Measurements from ENCODE around the gene SRPX2. TPM values are rescaled to one million over a fixed set of nuclear protein-coding genes. Genes with fewer than 3 reads are reported as not detected.

SRPX2 gene
- total RNA-seq, 4 donors from 2014 or later = 77.9 to 327 (median 148) TPM

- no peak for TF ChIP-seq CTCF (IDR thresholded peaks at IDR 0.05)
- DNase-seq (ENCODE audit: low spot score) (no peak), ATAC-seq (ENCODE audit: low FRiP score) (no peak)
Measured at GRCh38 chrX:100687546-100687945, 43.5 kb downstream of the SRPX2 start.

- no peak for ATAC-seq (ENCODE audit: low FRiP score)
- TF ChIP-seq CTCF (IDR thresholded peaks at IDR 0.05) = no peak
- no peak for DNase-seq (ENCODE audit: low spot score)
Measured at GRCh38 chrX:100695302-100695701, 51.3 kb downstream of the SRPX2 start.

- no peak for TF ChIP-seq CTCF (IDR thresholded peaks at IDR 0.05)
- DNase-seq (ENCODE audit: low spot score) (no peak), ATAC-seq (ENCODE audit: low FRiP score) (no peak)
Measured at GRCh38 chrX:100695991-100696390, 52.0 kb downstream of the SRPX2 start.

GRCh38 chrX:100696699-100697351, 52.8 kb downstream of the SRPX2 start:
- DNase-seq (ENCODE audit: low spot score) (no peak), ATAC-seq (ENCODE audit: low FRiP score) (no peak)
- TF ChIP-seq CTCF (IDR thresholded peaks at IDR 0.05) = no peak

- ATAC-seq (ENCODE audit: low FRiP score) = no peak
- TF ChIP-seq CTCF (IDR thresholded peaks at IDR 0.05) = no peak
- DNase-seq (ENCODE audit: low spot score) = no peak
Measured at GRCh38 chrX:100698551-100698950, 54.6 kb downstream of the SRPX2 start.

- no peak for DNase-seq (ENCODE audit: low spot score)
- TF ChIP-seq CTCF (IDR thresholded peaks at IDR 0.05) = no peak
Measured at GRCh38 chrX:100700809-100701208, 56.8 kb downstream of the SRPX2 start.

GRCh38 chrX:100704581-100705203, 60.7 kb downstream of the SRPX2 start:
- DNase-seq (ENCODE audit: low spot score) (no peak), ATAC-seq (ENCODE audit: low FRiP score) (no peak)
- no peak for TF ChIP-seq CTCF (IDR thresholded peaks at IDR 0.05)

More at GRCh38 chrX:100700809-100701208, 56.8 kb downstream of the SRPX2 start:
- ATAC-seq (ENCODE audit: low FRiP score) = no peak

All from omental fat pad (tissue), 4 donors.